ENCODE data around the gene BHLHE23.
"Not testable (repeated sequence)": the region's sequence is repeated elsewhere in the genome, so short reads cannot be mapped to it uniquely, and the experiment has no call there.

The BHLHE23 gene

GRCh38 chr20:62965363-62965771 lies 41.4 kb downstream of the BHLHE23 start:
- Mint-ChIP-seq H3K4me1 (ENCODE audit: low read depth) (no peaks in the 10 kb centered on the region), H3K9me3 (no peaks in the 10 kb centered on the region), H3K36me3 (ENCODE audit: low read depth) (no peaks in the 10 kb centered on the region), H3K4me3 (no peak overlapping the region), H3K27ac (no peak overlapping the region), H3K27me3 (ENCODE audit: low read depth) (no peaks in the 10 kb centered on the region)

- no peaks in the 10 kb centered on the region for H3K27me3 Mint-ChIP-seq (ENCODE audit: low read depth)
- no peaks in the 10 kb centered on the region for H3K9me3 Mint-ChIP-seq
- H3K36me3 Mint-ChIP-seq (ENCODE audit: low read depth) = no peaks in the 10 kb centered on the region
- H3K4me3 Mint-ChIP-seq = no peak overlapping the region
- H3K27ac Mint-ChIP-seq = no peak overlapping the region
- no peaks in the 10 kb centered on the region for H3K4me1 Mint-ChIP-seq (ENCODE audit: low read depth)
These were observed 42.1 kb downstream of the BHLHE23 start for GRCh38 chr20:62964700-62965099.

GRCh38 chr20:62963614-62964397 lies 43.0 kb downstream of the BHLHE23 start:
- Mint-ChIP-seq H3K9me3 (no peaks in the 10 kb centered on the region), H3K27me3 (ENCODE audit: low read depth) (no peaks in the 10 kb centered on the region), H3K4me3 (no peak overlapping the region), H3K4me1 (ENCODE audit: low read depth) (no peaks in the 10 kb centered on the region), H3K27ac (no peak overlapping the region), H3K36me3 (ENCODE audit: low read depth) (no peaks in the 10 kb centered on the region)

GRCh38 chr20:62962891-62963613 lies 43.7 kb downstream of the BHLHE23 start:
- Mint-ChIP-seq H3K27me3 (ENCODE audit: low read depth) (no peaks in the 10 kb centered on the region), H3K4me3 (no peak overlapping the region), H3K9me3 (no peaks in the 10 kb centered on the region), H3K27ac (no peak overlapping the region), H3K4me1 (ENCODE audit: low read depth) (no peaks in the 10 kb centered on the region), H3K36me3 (ENCODE audit: low read depth) (no peaks in the 10 kb centered on the region)

GRCh38 chr20:62962221-62962879 lies 44.4 kb downstream of the BHLHE23 start:
- Mint-ChIP-seq H3K4me1 (ENCODE audit: low read depth) (no peaks in the 10 kb centered on the region), H3K9me3 (no peaks in the 10 kb centered on the region), H3K27me3 (ENCODE audit: low read depth) (no peaks in the 10 kb centered on the region), H3K4me3 (no peak overlapping the region), H3K27ac (no peak overlapping the region), H3K36me3 (ENCODE audit: low read depth) (no peaks in the 10 kb centered on the region)

GRCh38 chr20:62961799-62962198 lies 45.0 kb downstream of the BHLHE23 start:
- Mint-ChIP-seq H3K36me3 (ENCODE audit: low read depth) (no peaks in the 10 kb centered on the region), H3K27me3 (ENCODE audit: low read depth) (no peaks in the 10 kb centered on the region)

GRCh38 chr20:62961310-62961783 lies 45.4 kb downstream of the BHLHE23 start:
- no peaks in the 10 kb centered on the region for H3K27me3 Mint-ChIP-seq (ENCODE audit: low read depth)
- no peaks in the 10 kb centered on the region for H3K4me1 Mint-ChIP-seq (ENCODE audit: low read depth)
- H3K27ac Mint-ChIP-seq = no peak overlapping the region
- no peaks in the 10 kb centered on the region for H3K9me3 Mint-ChIP-seq
- H3K4me3 Mint-ChIP-seq = no peak overlapping the region
- H3K36me3 Mint-ChIP-seq (ENCODE audit: low read depth) = no peaks in the 10 kb centered on the region

More at GRCh38 chr20:62961799-62962198, 45.0 kb downstream of the BHLHE23 start:
- Mint-ChIP-seq H3K4me3 (no peak overlapping the region), H3K27ac (no peak overlapping the region), H3K4me1 (ENCODE audit: low read depth) (no peaks in the 10 kb centered on the region), H3K9me3 (no peaks in the 10 kb centered on the region)

- H3K4me3 Mint-ChIP-seq; H3K27ac Mint-ChIP-seq; H3K27me3 Mint-ChIP-seq (ENCODE audit: low read depth); H3K9me3 Mint-ChIP-seq; H3K36me3 Mint-ChIP-seq (ENCODE audit: low read depth); H3K4me1 Mint-ChIP-seq (ENCODE audit: low read depth): not testable (repeated sequence)
These were observed 46.1 kb downstream of the BHLHE23 start for GRCh38 chr20:62960446-62961309.

DNA sequence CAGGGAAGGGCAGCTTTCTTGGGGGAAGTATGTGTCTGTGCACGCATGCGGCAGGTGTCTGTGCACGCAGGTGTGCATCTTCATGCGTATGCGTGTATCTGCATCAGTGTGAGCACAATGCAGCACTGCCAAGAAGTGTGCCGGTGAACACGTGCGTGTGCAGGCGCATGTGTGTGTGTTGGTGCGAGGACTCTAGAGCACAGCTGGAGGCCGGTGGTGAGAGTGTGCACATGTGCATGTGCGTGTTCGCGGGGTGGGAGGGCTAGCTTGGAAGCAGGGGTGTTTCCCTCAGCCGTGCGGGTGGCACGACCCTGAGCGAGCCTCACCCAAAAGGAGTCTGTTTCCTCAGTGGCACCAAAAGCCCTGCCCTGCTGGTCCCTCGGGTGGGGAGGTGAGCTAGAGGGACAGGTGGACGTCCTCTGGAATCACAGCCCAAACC lies 46.7 kb downstream of the BHLHE23 start:
- Mint-ChIP-seq H3K4me3 (no peak overlapping the region), H3K27ac (no peak overlapping the region), H3K4me1 (ENCODE audit: low read depth) (no peaks in the 10 kb centered on the region)

DNA sequence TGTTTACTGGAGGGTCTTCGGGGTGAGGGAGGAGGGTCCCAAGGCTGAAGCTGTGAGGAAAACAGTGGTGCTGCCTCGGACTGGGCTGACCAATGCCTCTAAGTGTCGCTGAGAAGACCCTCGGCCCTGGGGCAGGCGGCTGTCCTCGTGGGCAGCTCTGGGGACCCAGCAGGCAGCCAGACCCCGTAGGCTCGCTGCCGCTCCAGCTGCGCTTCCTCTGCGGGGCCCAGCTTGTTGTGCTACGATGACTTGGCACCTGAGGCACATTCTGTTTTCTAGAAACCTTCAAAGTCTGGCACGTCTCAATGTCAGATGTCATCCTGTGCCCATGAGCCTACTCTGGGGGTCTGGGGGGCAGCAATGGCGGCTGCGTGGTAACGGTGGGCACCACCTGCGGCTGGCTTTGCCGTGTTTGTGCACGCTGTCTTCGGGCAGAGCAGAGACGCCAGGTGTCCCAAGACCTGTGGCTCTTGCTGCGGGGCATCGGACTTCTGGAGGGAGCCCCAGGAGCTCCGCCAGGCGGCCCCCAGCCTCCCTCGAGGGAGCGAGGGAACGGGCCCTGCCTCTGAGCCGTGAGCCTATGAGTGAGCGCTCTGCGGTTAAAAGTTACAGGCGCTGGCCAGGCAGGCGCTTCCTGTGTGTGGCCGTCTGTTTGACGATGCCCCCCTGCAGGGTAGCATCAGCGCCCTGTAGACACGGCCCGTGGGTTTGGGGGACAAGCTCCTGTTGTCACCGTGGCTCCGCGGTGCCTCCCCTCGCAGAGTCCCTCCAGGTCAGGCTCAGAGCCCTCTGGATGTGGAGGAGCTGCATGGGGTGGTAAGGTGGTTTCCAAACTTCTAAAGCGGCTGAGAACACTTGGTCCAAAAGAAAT lies 47.4 kb downstream of the BHLHE23 start:
- Mint-ChIP-seq H3K4me1 (ENCODE audit: low read depth) (peaks cover 4% of the 10 kb centered on the region), H3K4me3 (no peak overlapping the region), H3K27ac (no peak overlapping the region), H3K9me3 (no peaks in the 10 kb centered on the region), H3K27me3 (ENCODE audit: low read depth) (no peaks in the 10 kb centered on the region), H3K36me3 (ENCODE audit: low read depth) (no peaks in the 10 kb centered on the region)

More for the DNA sequence above, 46.7 kb downstream of the BHLHE23 start:
- no peaks in the 10 kb centered on the region for H3K27me3 Mint-ChIP-seq (ENCODE audit: low read depth)
- H3K36me3 Mint-ChIP-seq (ENCODE audit: low read depth) = no peaks in the 10 kb centered on the region
- H3K9me3 Mint-ChIP-seq = no peaks in the 10 kb centered on the region

GRCh38 chr20:62958388-62959100 lies 48.2 kb downstream of the BHLHE23 start:
- H3K4me3 Mint-ChIP-seq = no peak overlapping the region
- no peaks in the 10 kb centered on the region for H3K9me3 Mint-ChIP-seq
- no peaks in the 10 kb centered on the region for H3K27me3 Mint-ChIP-seq (ENCODE audit: low read depth)
- no peak overlapping the region for H3K27ac Mint-ChIP-seq
- no peaks in the 10 kb centered on the region for H3K36me3 Mint-ChIP-seq (ENCODE audit: low read depth)
- peaks cover 9% of the 10 kb centered on the region for H3K4me1 Mint-ChIP-seq (ENCODE audit: low read depth)

GRCh38 chr20:62957136-62958117 lies 49.3 kb downstream of the BHLHE23 start:
- H3K27ac Mint-ChIP-seq = no peak overlapping the region
- H3K9me3 Mint-ChIP-seq = no peaks in the 10 kb centered on the region
- H3K27me3 Mint-ChIP-seq (ENCODE audit: low read depth) = no peaks in the 10 kb centered on the region
- no peaks in the 10 kb centered on the region for H3K36me3 Mint-ChIP-seq (ENCODE audit: low read depth)
- H3K4me3 Mint-ChIP-seq = no peak overlapping the region
- H3K4me1 Mint-ChIP-seq (ENCODE audit: low read depth) = peaks cover 9% of the 10 kb centered on the region

All from T-helper 1 cell treated with Interleukin-12 subunit alpha and Interleukin-12 subunit beta and Interleukin-4 antibody, amounts not matched to agents 30 μg/mL and 1 μg/mL, for 36 hours (primary cell).